GM12878 (cell line): ENCODE measurements around the gene DESI2. TPM values are rescaled to one million over a fixed set of nuclear protein-coding genes. Genes with fewer than 3 reads are reported as not detected.

ENCODE experiments used
- ATAC-seq: fragments of 200-7000 bp; cut with Tn5 transposase; 3 replicates; pipeline ENCODE4 v1.9.1; 2020; ENCODE audit warnings: mild to moderate bottlenecking, moderate library complexity
- BruUV-seq: library from RNA; stranded (reverse); fragments of 400-500 nt; replicated peaks from 2 replicates; lab custom pipeline; 2021; lab: Mats Ljungman, UMichigan
- CTCF ChIA-PET: fragments of 300-600 bp; sonication (Branson Sonifier 250); formaldehyde crosslinking; extraction: SDS; loops from one replicate; lab custom pipeline; 2021; ENCODE audit warnings: inconsistent platforms; lab: Yijun Ruan, JAX
- POLR2A ChIA-PET: fragments of 350-600 bp; formaldehyde crosslinking; extraction: SDS; loops from one replicate; lab custom pipeline; 2021; ENCODE audit warnings: inconsistent platforms; lab: Charles Lee
- RAD21 ChIA-PET: fragments of 300-600 bp; sonication (Branson Sonifier 250); formaldehyde crosslinking; loops from one replicate; lab custom pipeline; 2023; ENCODE audit warnings: antibody characterized with exemption; ENCODE audit not compliant: unreplicated experiment; lab: Charles Lee
- SMC1A ChIA-PET: fragments of 300-600 bp; sonication (Branson Sonifier 250); formaldehyde crosslinking; loops from one replicate; lab custom pipeline; 2023; ENCODE audit not compliant: unreplicated experiment, uncharacterized antibody; lab: Charles Lee
- DNase-seq: peaks from one replicate; pipeline ENCODE4 v3.0.0-alpha.2; 2011; ENCODE audit warnings: low read depth, low spot score
- FAIRE-seq: peaks from 3 replicates; lab custom pipeline; 2011; peaks lifted over from hg19 to GRCh38; lab: Jason Lieb, UNC
- H2AFZ ChIP-seq: 2 replicates; pipeline ENCODE4 v1.6.0; 2011; ENCODE audit warnings: low read depth, low read length, control low read depth; ENCODE audit not compliant: control insufficient read depth
- H3K27ac ChIP-seq: 2 replicates; pipeline ENCODE4 v1.5.1; 2011; ENCODE audit warnings: control low read depth; ENCODE audit not compliant: control insufficient read depth, insufficient read depth
- H3K27me3 ChIP-seq, 2 experiments: replicated peaks in 1 of 2; 2 replicates each; pipeline versions ENCODE4 v1.6.0 to v1.6.1; 2011; ENCODE audit warnings: low read length in 1 of 2; ENCODE audit not compliant: control insufficient read depth in 2 of 2, insufficient read depth in 2 of 2
- H3K36me3 ChIP-seq, 2 experiments: 2 replicates each; pipeline ENCODE4 v1.5.1; 2011; ENCODE audit warnings: low read length in 1 of 2; ENCODE audit not compliant: control insufficient read depth in 2 of 2, insufficient read depth in 2 of 2
- H3K4me1 ChIP-seq: 2 replicates; pipeline ENCODE4 v1.6.1; 2011; ENCODE audit warnings: mild to moderate bottlenecking, low read length, moderate library complexity, mixed read lengths; ENCODE audit not compliant: control insufficient read depth, insufficient read depth
- H3K4me2 ChIP-seq: 2 replicates; pipeline ENCODE4 v1.6.0; 2011; ENCODE audit warnings: control low read depth; ENCODE audit not compliant: control insufficient read depth, insufficient read depth
- H3K4me3 ChIP-seq: fragments of 200-600 bp; sonication (generic); 2 replicates; pipeline ENCODE4 v1.5.1; 2016
- H3K79me2 ChIP-seq: 2 replicates; pipeline ENCODE4 v1.6.0; 2011; ENCODE audit warnings: low read length; ENCODE audit not compliant: control insufficient read depth, insufficient read depth
- H3K9ac ChIP-seq: 2 replicates; pipeline ENCODE4 v1.8.0; 2011; ENCODE audit warnings: low read length, control low read depth, mixed read lengths; ENCODE audit not compliant: control insufficient read depth, insufficient read depth
- H3K9me3 ChIP-seq: replicated peaks from 3 replicates; pipeline ENCODE4 v1.5.1; 2011; ENCODE audit warnings: mild to moderate bottlenecking, low read length; ENCODE audit not compliant: control insufficient read depth, insufficient read depth
- H4K20me1 ChIP-seq: 2 replicates; pipeline ENCODE4 v1.6.0; 2011; ENCODE audit not compliant: control insufficient read depth, insufficient read depth
- ATF2 ChIP-seq: IDR thresholded peaks from 2 replicates; pipeline ENCODE4 v1.6.1; 2012; ENCODE audit warnings: low read length, inconsistent platforms
- ESRRA ChIP-seq: IDR thresholded peaks from 2 replicates; pipeline ENCODE4 v1.6.1; 2012; ENCODE audit warnings: mild to moderate bottlenecking, low read length, improper control_type of control experiment
- MTA2 ChIP-seq: fragments of 450-650 bp; IDR thresholded peaks from 2 replicates; pipeline ENCODE4 v1.6.1; 2016; ENCODE audit warnings: low read depth, mild to moderate bottlenecking, moderate library complexity
- MXI1 ChIP-seq: fragments of 150-350 bp; IDR thresholded peaks from 2 replicates; pipeline ENCODE4 v1.6.1; 2011; ENCODE audit warnings: low read depth, mild to moderate bottlenecking, inconsistent platforms, low read length, improper control_type of control experiment
- NFYB ChIP-seq: IDR thresholded peaks from 2 replicates; pipeline ENCODE4 v1.6.1; 2011; ENCODE audit warnings: low read depth, mild to moderate bottlenecking, low read length, improper control_type of control experiment, moderate library complexity; ENCODE audit not compliant: insufficient read depth
- NKRF ChIP-seq: fragments of 450-650 bp; conservative IDR thresholded peaks from 2 replicates; pipeline ENCODE4 v1.6.1; 2017; ENCODE audit warnings: mild to moderate bottlenecking, moderate library complexity
- POLR2A ChIP-seq: IDR thresholded peaks from 2 replicates; pipeline ENCODE4 v1.6.1; 2011; ENCODE audit warnings: low read depth, mild to moderate bottlenecking, low read length
- SMARCA5 ChIP-seq: fragments of 450-650 bp; IDR thresholded peaks from 2 replicates; pipeline ENCODE4 v1.6.1; 2017; ENCODE audit warnings: mild to moderate bottlenecking
- SREBF1 ChIP-seq: IDR thresholded peaks from 2 replicates; pipeline ENCODE4 v1.6.1; 2012; ENCODE audit warnings: mild to moderate bottlenecking, low read length
- WGBS: methylation state at CpG from one replicate; pipeline ENCODE4 v1.1.6; 2016; ENCODE audit warnings: low lambda C conversion rate; ENCODE audit not compliant: insufficient replicate concordance, insufficient coverage; ENCODE audit errors: missing lambda C conversion rate; 5-methylcytosine and 5-hydroxymethylcytosine counted together
- in situ Hi-C: fragments of 300-500 bp; cut with MboI; formaldehyde crosslinking; loops from 9 replicates; pipeline ENCODE4 v1.14.3; 2018; ENCODE audit warnings: mixed read lengths
- intact Hi-C: fragments of 100-400 bp; cut with micrococcal nuclease; formaldehyde crosslinking; loops from one replicate; pipeline ENCODE4 v1.14.2; 2022; ENCODE audit not compliant: unreplicated experiment
- polyA plus RNA-seq, 11 experiments: library from polyadenylated mRNA; depleted of rRNA in 4 of 11; unstranded in 6 of 11; stranded (reverse) in 5 of 11; fragments of >200 nt; fragmentation: Nextera tagmentation in 4 of 11; fragmentation: Illumina TruSeq in 1 of 11; extraction: Ambion mirVana in 4 of 11; extraction: Trizol in 1 of 11; gene quantifications; 1 replicate in 1 of 11; 2 replicates in 10 of 11; pipeline versions ENCODE4 v1.2.1 to v1.2.3, GENCODE V29; 2011 to 2016; ENCODE audit warnings: inconsistent platforms in 2 of 11, missing spikeins in 2 of 11, low read depth in 1 of 11
- total RNA-seq, 4 experiments: library from RNA; depleted of rRNA in 3 of 4; stranded (reverse); fragments of >200 nt in 3 of 4; fragmentation: Illumina TruSeq in 1 of 4; extraction: Trizol in 1 of 4; gene quantifications; 2 replicates each; pipeline versions ENCODE4 v1.2.1 to v1.2.3, GENCODE V29; 2013 to 2021

DESI2 gene
- total and polyA plus RNA-seq, 10 of the 15 experiments (the other 5 are each of a cell fraction or from before 2014, with no cell fraction given) = 6.2 to 21.5 (median 17.3) TPM

GRCh38 chr1:244653439-244654107 is 647 bp downstream of the DESI2 start:
- peak overlapping the region; percentile 91 for H3K4me3 ChIP-seq
- no peaks in the 10 kb centered on the region; a peak in 1 of 4 replicates for H3K27me3 ChIP-seq
- under 1% methylated on average over 33 of the region's 34 CpGs for WGBS
- FAIRE-seq (no peak), ATAC-seq (no peak; the same call in 1 of the 3 replicates), DNase-seq (no peak)
- no TSS peak for BruUV-seq
- no peaks in the 10 kb centered on the region for H3K4me1 ChIP-seq
- CTCF ChIA-PET = interaction anchor here (0.7 to 1.1 kb wide), 3 partner anchors 49 to 180 kb away, joined by 3 read pairs; no protein-coding TSS in a partner anchor
- in situ Hi-C loops (loop anchor here (5.0 kb wide), 1 partner anchor 201 kb away; the partner anchor contains the start of gene ADSS2), intact Hi-C loops (loop anchor here (2.0 to 10.0 kb wide), 3 partner anchors 201 to 291 kb away; partner anchors contain the start of gene HNRNPU)
- H3K9me3 ChIP-seq = no peaks in the 10 kb centered on the region
- H3K4me2 ChIP-seq = peak overlapping the region; percentile 91
- SMC1A ChIA-PET = interaction anchor here (0.7 to 0.9 kb wide), 3 partner anchors 19 to 388 kb away, joined by 3 read pairs; no protein-coding TSS in a partner anchor
- no peaks in the 10 kb centered on the region for H3K36me3 ChIP-seq
- POLR2A ChIA-PET = interaction anchor here (0.6 to 0.9 kb wide), 3 partner anchors 207 to 235 kb away, joined by 3 to 4 read pairs (median 4); partner anchors contain the start of gene HNRNPU
- H4K20me1 ChIP-seq = no peaks in the 10 kb centered on the region
- H3K9ac ChIP-seq = peak overlapping the region; percentile 90
- H3K27ac ChIP-seq = peak overlapping the region; percentile 71
- peak overlapping the region; percentile 82 for H2AFZ ChIP-seq
- 0 out of 2 replicates have a peak, but pooled peaks have one; percentile 6 for TF ChIP-seq NKRF
- TF ChIP-seq MXI1 = no peak
- TF ChIP-seq ESRRA = no peak
- no peak for TF ChIP-seq SREBF1
- TF ChIP-seq NFYB = no peak
- TF ChIP-seq POLR2A = no peak
- 0 out of 2 replicates have a peak, but pooled peaks have one; percentile 8 for TF ChIP-seq SMARCA5
- TF ChIP-seq MTA2 = no peak
- TF ChIP-seq ATF2 = no peak
- RAD21 ChIA-PET = interaction anchor here (1.8 kb wide), 1 partner anchor 49 kb away, joined by 4 read pairs; no protein-coding TSS in a partner anchor
- peaks cover 13% of the 10 kb centered on the region for H3K79me2 ChIP-seq
